Dendritic cell treated with granulocyte-macrophage colony-stimulating factor and Interleukin-4, amounts not matched to agents 40 ng/mL and 50 ng/mL, for 4 days (primary cell): Measurements from ENCODE around the gene APOBEC3F.
"Not testable (repeated sequence)": the region's sequence is repeated elsewhere in the genome, so short reads cannot be mapped to it uniquely, and the experiment has no call there.

ENCODE experiments used
- H3K27ac Mint-ChIP-seq: one replicate; pipeline ENCODE4 v1.8.0; 2022; ENCODE audit warnings: mild to moderate bottlenecking, mixed read lengths
- H3K27me3 Mint-ChIP-seq: one replicate; pipeline ENCODE4 v1.8.0; 2022; ENCODE audit warnings: mild to moderate bottlenecking, mixed read lengths
- H3K36me3 Mint-ChIP-seq: one replicate; pipeline ENCODE4 v1.8.0; 2022; ENCODE audit warnings: low read depth, mixed read lengths
- H3K4me1 Mint-ChIP-seq: one replicate; pipeline ENCODE4 v1.8.0; 2022; ENCODE audit warnings: low read depth, mixed read lengths
- H3K4me3 Mint-ChIP-seq: one replicate; pipeline ENCODE4 v1.8.0; 2022; ENCODE audit warnings: mild to moderate bottlenecking, moderate library complexity, mixed read lengths
- H3K9me3 Mint-ChIP-seq: one replicate; pipeline ENCODE4 v1.8.0; 2022; ENCODE audit warnings: mixed read lengths
- intact Hi-C: fragments of 100-400 bp; cut with micrococcal nuclease; formaldehyde crosslinking; loops from one replicate; pipeline ENCODE4 v1.15.0; 2022

APOBEC3F gene

DNA sequence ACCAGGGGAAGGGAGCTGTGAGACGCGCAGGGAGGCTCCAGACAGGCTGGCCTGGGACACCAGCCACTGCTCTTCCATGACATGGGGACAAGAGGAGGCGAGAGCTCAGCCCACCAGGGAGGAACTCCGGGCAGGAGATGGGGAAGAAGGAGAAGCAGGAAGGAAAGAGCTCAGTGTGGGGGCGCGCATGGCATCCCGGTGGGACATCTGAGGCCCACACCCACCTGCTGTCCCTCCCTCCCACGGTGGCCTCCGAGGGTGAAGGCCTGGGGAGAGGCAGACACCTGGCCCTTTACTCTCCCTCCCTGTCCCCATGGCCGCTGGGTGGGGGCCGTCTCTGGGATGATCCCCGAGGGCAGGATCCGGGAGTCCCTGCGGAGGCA lies 518 bp upstream of the APOBEC3F start:
- H3K9me3 Mint-ChIP-seq, H3K27me3 Mint-ChIP-seq, intact Hi-C loops: not testable (repeated sequence)
- Mint-ChIP-seq H3K4me1 (peaks cover 32% of the 10 kb centered on the region), H3K36me3 (peaks cover 13% of the 10 kb centered on the region), H3K4me3 (peak overlapping the region; percentile 81), H3K27ac (peak overlapping the region; percentile 81)

GRCh38 chr22:39041908-39042307 lies 1.2 kb downstream of the APOBEC3F start:
- Mint-ChIP-seq H3K4me3 (no peak overlapping the region), H3K4me1 (peaks cover 41% of the 10 kb centered on the region), H3K36me3 (peaks cover 25% of the 10 kb centered on the region), H3K27me3 (no peaks in the 10 kb centered on the region), H3K27ac (peak overlapping the region; percentile 81), H3K9me3 (no peaks in the 10 kb centered on the region)
- intact Hi-C loops = no loop called here

GRCh38 chr22:39043063-39043462 lies 2.4 kb downstream of the APOBEC3F start:
- H3K27me3 Mint-ChIP-seq, H3K9me3 Mint-ChIP-seq, H3K4me3 Mint-ChIP-seq, H3K27ac Mint-ChIP-seq, intact Hi-C loops: not testable (repeated sequence)
- Mint-ChIP-seq H3K36me3 (peaks cover 25% of the 10 kb centered on the region), H3K4me1 (peaks cover 42% of the 10 kb centered on the region)

- intact Hi-C loops, H3K27me3 Mint-ChIP-seq, H3K4me3 Mint-ChIP-seq, H3K27ac Mint-ChIP-seq, H3K9me3 Mint-ChIP-seq: not testable (repeated sequence)
- Mint-ChIP-seq H3K4me1 (peaks cover 34% of the 10 kb centered on the region), H3K36me3 (peaks cover 25% of the 10 kb centered on the region)
Observed at GRCh38 chr22:39045136-39045535, 4.5 kb downstream of the APOBEC3F start.

GRCh38 chr22:39049486-39049885 lies 8.8 kb downstream of the APOBEC3F start:
- H3K4me3 Mint-ChIP-seq, H3K27ac Mint-ChIP-seq, intact Hi-C loops, H3K9me3 Mint-ChIP-seq: not testable (repeated sequence)
- Mint-ChIP-seq H3K4me1 (peaks cover 29% of the 10 kb centered on the region), H3K36me3 (peaks cover 19% of the 10 kb centered on the region), H3K27me3 (peaks cover 17% of the 10 kb centered on the region)

DNA sequence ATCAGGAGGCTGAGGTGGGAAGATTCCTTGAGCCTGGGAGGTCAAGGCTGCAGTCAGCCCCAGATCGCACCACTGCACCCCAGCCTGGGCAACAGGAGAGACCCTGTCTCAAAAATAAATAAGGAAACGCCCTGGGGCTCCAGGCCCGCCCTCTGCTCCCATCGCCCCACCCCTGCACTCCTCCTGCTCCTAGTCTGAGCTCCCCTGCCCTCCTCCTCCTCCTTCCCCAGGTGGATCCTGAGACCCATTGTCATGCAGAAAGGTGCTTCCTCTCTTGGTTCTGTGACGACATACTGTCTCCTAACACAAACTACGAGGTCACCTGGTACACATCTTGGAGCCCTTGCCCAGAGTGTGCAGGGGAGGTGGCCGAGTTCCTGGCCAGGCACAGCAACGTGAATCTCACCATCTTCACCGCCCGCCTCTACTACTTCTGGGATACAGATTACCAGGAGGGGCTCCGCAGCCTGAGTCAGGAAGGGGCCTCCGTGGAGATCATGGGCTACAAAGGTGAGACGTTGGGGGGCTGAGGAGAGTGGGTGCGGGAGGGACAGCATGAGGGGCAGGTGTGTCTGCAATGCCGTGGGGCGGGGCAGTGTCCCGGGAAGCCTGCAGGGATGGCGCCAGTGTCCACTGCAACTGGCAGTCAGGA lies 11.3 kb downstream of the APOBEC3F start:
- H3K36me3 Mint-ChIP-seq, H3K4me3 Mint-ChIP-seq, intact Hi-C loops, H3K4me1 Mint-ChIP-seq, H3K27ac Mint-ChIP-seq, H3K9me3 Mint-ChIP-seq: not testable (repeated sequence)
- H3K27me3 Mint-ChIP-seq = peaks cover 17% of the 10 kb centered on the region

- Mint-ChIP-seq H3K4me1 (peaks cover 7% of the 10 kb centered on the region), H3K36me3 (no peaks in the 10 kb centered on the region), H3K27ac (no peak overlapping the region), H3K4me3 (no peak overlapping the region), H3K9me3 (no peaks in the 10 kb centered on the region), H3K27me3 (peaks cover 14% of the 10 kb centered on the region)
- intact Hi-C loops = no loop called here
Observed at GRCh38 chr22:39055658-39056057, 15.0 kb downstream of the APOBEC3F start.

DNA sequence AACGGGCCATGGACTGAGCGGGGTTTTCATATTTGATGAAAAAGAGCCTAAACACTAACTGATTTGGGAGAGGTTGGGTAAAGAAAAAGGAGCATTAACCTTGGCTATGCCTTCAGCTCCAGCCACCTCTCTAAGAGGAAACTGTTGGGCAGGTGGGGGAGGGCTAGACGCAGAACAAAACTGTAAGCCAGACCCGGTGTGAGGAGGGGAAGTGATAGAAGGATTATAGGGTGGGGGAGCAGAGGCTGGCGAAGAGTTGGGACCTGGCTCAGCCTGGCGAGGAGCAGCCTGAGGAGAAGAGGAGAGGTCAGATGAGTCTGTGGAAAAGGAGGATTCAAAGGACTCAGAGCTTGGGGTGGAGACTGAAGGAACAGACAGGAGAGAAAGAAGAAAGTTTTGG lies 20.6 kb downstream of the APOBEC3F start:
- intact Hi-C loops, H3K4me1 Mint-ChIP-seq, H3K4me3 Mint-ChIP-seq, H3K27me3 Mint-ChIP-seq, H3K9me3 Mint-ChIP-seq, H3K36me3 Mint-ChIP-seq, H3K27ac Mint-ChIP-seq: not testable (repeated sequence)

DNA sequence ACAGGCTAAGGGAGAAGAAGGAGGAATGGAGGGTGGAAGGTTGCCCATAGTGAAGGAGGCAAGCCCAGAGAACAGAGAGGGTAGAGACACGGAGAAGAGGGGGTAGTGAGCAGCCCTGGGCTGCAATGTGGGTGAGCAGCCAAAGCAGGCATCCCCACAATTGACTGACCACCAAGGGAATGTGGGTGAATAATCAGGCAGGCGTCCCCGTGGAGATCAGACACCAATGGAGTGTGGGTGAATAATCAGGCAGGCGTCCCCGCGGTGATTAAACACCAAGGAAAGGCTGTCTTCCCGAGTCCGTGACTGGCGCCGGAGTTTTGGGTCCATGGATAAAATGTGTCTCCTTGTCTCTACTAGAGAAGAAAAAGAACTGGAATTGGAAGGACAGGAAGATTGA lies 21.3 kb downstream of the APOBEC3F start:
- H3K27ac Mint-ChIP-seq, H3K27me3 Mint-ChIP-seq, H3K36me3 Mint-ChIP-seq, H3K9me3 Mint-ChIP-seq, H3K4me1 Mint-ChIP-seq, H3K4me3 Mint-ChIP-seq, intact Hi-C loops: not testable (repeated sequence)

GRCh38 chr22:39063904-39064303 lies 23.2 kb downstream of the APOBEC3F start:
- H3K9me3 Mint-ChIP-seq, H3K36me3 Mint-ChIP-seq, H3K27me3 Mint-ChIP-seq, H3K4me1 Mint-ChIP-seq, intact Hi-C loops, H3K4me3 Mint-ChIP-seq: not testable (repeated sequence)
- H3K27ac Mint-ChIP-seq = peak overlapping the region; percentile 55

GRCh38 chr22:39066442-39067276 lies 26.0 kb downstream of the APOBEC3F start:
- H3K4me3 Mint-ChIP-seq, intact Hi-C loops, H3K36me3 Mint-ChIP-seq, H3K27me3 Mint-ChIP-seq, H3K4me1 Mint-ChIP-seq, H3K27ac Mint-ChIP-seq, H3K9me3 Mint-ChIP-seq: not testable (repeated sequence)

- H3K4me1 Mint-ChIP-seq = peaks cover 14% of the 10 kb centered on the region
- no peak overlapping the region for H3K4me3 Mint-ChIP-seq
- intact Hi-C loops = no loop called here
- no peaks in the 10 kb centered on the region for H3K9me3 Mint-ChIP-seq
- peaks cover 1% of the 10 kb centered on the region for H3K27me3 Mint-ChIP-seq
- H3K36me3 Mint-ChIP-seq = no peaks in the 10 kb centered on the region
- no peak overlapping the region for H3K27ac Mint-ChIP-seq
Observed at GRCh38 chr22:39068033-39068785, 27.5 kb downstream of the APOBEC3F start.

- peaks cover 1% of the 10 kb centered on the region for H3K27me3 Mint-ChIP-seq
Observed at GRCh38 chr22:39070186-39070585, 29.5 kb downstream of the APOBEC3F start.

GRCh38 chr22:39072581-39072981 lies 31.9 kb downstream of the APOBEC3F start:
- Mint-ChIP-seq H3K27ac (peak overlapping the region; percentile 86), H3K4me1 (peaks cover 27% of the 10 kb centered on the region)
- H3K4me3 Mint-ChIP-seq, H3K36me3 Mint-ChIP-seq, intact Hi-C loops, H3K9me3 Mint-ChIP-seq, H3K27me3 Mint-ChIP-seq: not testable (repeated sequence)

More at GRCh38 chr22:39070186-39070585, 29.5 kb downstream of the APOBEC3F start:
- Mint-ChIP-seq H3K4me1 (peaks cover 10% of the 10 kb centered on the region), H3K36me3 (no peaks in the 10 kb centered on the region), H3K9me3 (no peaks in the 10 kb centered on the region), H3K27ac (no peak overlapping the region), H3K4me3 (no peak overlapping the region)
- intact Hi-C loops = no loop called here
